Activated B cell treated with CpG ODN at 0.5 μM for 24 hours (primary cell): Measurements from ENCODE around the gene TUBB3. TPM values are rescaled to one million over a fixed set of nuclear protein-coding genes. Genes with fewer than 3 reads are reported as not detected.

Source experiments
- ATAC-seq: fragments of 200-7000 bp; cut with Tn5 transposase; one replicate; pipeline ENCODE4 v1.10.0; 2021; ENCODE audit warnings: low read depth, mild to moderate bottlenecking, moderate library complexity
- CTCF ChIA-PET: fragments of 350-600 bp; sonication (Branson Sonifier 250); formaldehyde crosslinking; loops from one replicate; lab custom pipeline; 2021; ENCODE audit warnings: antibody characterized with exemption; lab: Charles Lee
- POLR2A ChIA-PET: fragments of 350-600 bp; sonication (Branson Sonifier 250); formaldehyde crosslinking; loops from one replicate; lab custom pipeline; 2021; ENCODE audit warnings: antibody characterized with exemption; lab: Charles Lee
- DNase-seq: peaks from one replicate; pipeline ENCODE4 v3.0.0; 2022
- H3K27ac Mint-ChIP-seq: one replicate; pipeline ENCODE4 v1.8.0; 2020; ENCODE audit warnings: mixed read lengths
- H3K27me3 Mint-ChIP-seq: one replicate; pipeline ENCODE4 v1.8.0; 2021; ENCODE audit warnings: mixed read lengths
- H3K36me3 Mint-ChIP-seq: one replicate; pipeline ENCODE4 v1.8.0; 2021; ENCODE audit warnings: low read depth, mixed read lengths
- H3K4me1 Mint-ChIP-seq: one replicate; pipeline ENCODE4 v1.8.0; 2021; ENCODE audit warnings: mixed read lengths
- H3K4me3 Mint-ChIP-seq: one replicate; pipeline ENCODE4 v1.8.0; 2020; ENCODE audit warnings: mild to moderate bottlenecking, mixed read lengths
- H3K9me3 Mint-ChIP-seq: one replicate; pipeline ENCODE4 v1.8.0; 2020; ENCODE audit warnings: mixed read lengths
- CTCF ChIP-seq: fragments of 200-600 bp; IDR thresholded peaks from one replicate; pipeline ENCODE4 v1.8.0; 2022; ENCODE audit warnings: antibody characterized with exemption, mild to moderate bottlenecking
- intact Hi-C: fragments of 100-400 bp; cut with micrococcal nuclease; formaldehyde crosslinking; loops from one replicate; pipeline ENCODE4 v1.15.1; 2024
- total RNA-seq: library from RNA; stranded (reverse); gene quantifications from 2 replicates; pipeline ENCODE4 v1.2.3, GENCODE V29; 2022

Gene TUBB3
- total RNA-seq, 1 donor from 2014 or later, result 0.33 TPM

GRCh38 chr16:89949121-89949742 is 26.1 kb downstream of the TUBB3 start:
- POLR2A ChIA-PET, result interaction anchor here (0.6 to 3.4 kb wide), 3 partner anchors 76 to 1094 kb away, joined by 3 to 21 read pairs (median 4); partner anchors contain the start of gene TCF25

GRCh38 chr16:89949756-89950155 is 26.6 kb downstream of the TUBB3 start:
- no peak for TF ChIP-seq CTCF
- ATAC-seq (no peak), DNase-seq (no peak)
- H3K27ac Mint-ChIP-seq, result peak overlapping the region; percentile 70
- intact Hi-C loops, result loop anchor here (5.0 kb wide), 1 partner anchor 58 kb away; no protein-coding TSS in a partner anchor
- peak overlapping the region; percentile 81 for H3K4me3 Mint-ChIP-seq
- H3K36me3 Mint-ChIP-seq, result peaks cover 2% of the 10 kb centered on the region
- ChIA-PET POLR2A (interaction anchor here (0.7 to 3.4 kb wide), 5 partner anchors 23 to 86 kb away, joined by 3 to 21 read pairs (median 4); partner anchors contain the start of gene TCF25), CTCF (interaction anchor here (0.6 to 0.7 kb wide), 2 partner anchors 31 to 68 kb away, joined by 3 read pairs; partner anchors contain the start of gene MC1R)
- peaks cover 82% of the 10 kb centered on the region for H3K4me1 Mint-ChIP-seq
- H3K27me3 Mint-ChIP-seq, result peaks cover 4% of the 10 kb centered on the region
- H3K9me3 Mint-ChIP-seq, result no peaks in the 10 kb centered on the region

More at GRCh38 chr16:89949121-89949742, 26.1 kb downstream of the TUBB3 start:
- Mint-ChIP-seq H3K27ac (peak overlapping the region; percentile 70), H3K4me3 (peak overlapping the region; percentile 81), H3K36me3 (peaks cover 2% of the 10 kb centered on the region), H3K9me3 (no peaks in the 10 kb centered on the region), H3K27me3 (peaks cover 5% of the 10 kb centered on the region), H3K4me1 (peaks cover 79% of the 10 kb centered on the region)
- CTCF ChIA-PET, result interaction anchor here (0.6 kb wide), 1 partner anchor 68 kb away, joined by 3 read pairs; no protein-coding TSS in a partner anchor
- ATAC-seq (no peak), DNase-seq (no peak)
- intact Hi-C loops, result loop anchor here (5.0 kb wide), 1 partner anchor 58 kb away; no protein-coding TSS in a partner anchor
- TF ChIP-seq CTCF, result no peak

- Mint-ChIP-seq H3K27me3 (no peaks in the 10 kb centered on the region), H3K4me3 (peak overlapping the region; percentile 68), H3K27ac (no peak overlapping the region), H3K36me3 (peaks cover 7% of the 10 kb centered on the region), H3K9me3 (no peaks in the 10 kb centered on the region), H3K4me1 (peaks cover 86% of the 10 kb centered on the region)
- ChIA-PET CTCF (no interaction called here), POLR2A (no interaction called here)
- TF ChIP-seq CTCF, result no peak
- ATAC-seq, result no peak
- no peak for DNase-seq
- intact Hi-C loops, result no loop called here
Observed at GRCh38 chr16:89951509-89951908, 28.4 kb downstream of the TUBB3 start.

GRCh38 chr16:89952049-89952448 is 28.9 kb downstream of the TUBB3 start:
- Mint-ChIP-seq H3K4me1 (peaks cover 87% of the 10 kb centered on the region), H3K36me3 (peaks cover 12% of the 10 kb centered on the region), H3K9me3 (no peaks in the 10 kb centered on the region), H3K27me3 (no peaks in the 10 kb centered on the region), H3K27ac (no peak overlapping the region), H3K4me3 (no peak overlapping the region)
- DNase-seq (no peak), ATAC-seq (no peak)
- ChIA-PET POLR2A (no interaction called here), CTCF (no interaction called here)
- TF ChIP-seq CTCF, result no peak
- intact Hi-C loops, result no loop called here

- Mint-ChIP-seq H3K27me3 (no peaks in the 10 kb centered on the region), H3K36me3 (peaks cover 16% of the 10 kb centered on the region), H3K4me1 (peaks cover 87% of the 10 kb centered on the region), H3K4me3 (no peak overlapping the region), H3K9me3 (no peaks in the 10 kb centered on the region), H3K27ac (no peak overlapping the region)
- intact Hi-C loops, result no loop called here
- DNase-seq (no peak), ATAC-seq (no peak)
- CTCF ChIA-PET, result no interaction called here
- POLR2A ChIA-PET, result interaction anchor here (0.6 kb wide), 1 partner anchor 132 kb away, joined by 3 read pairs; no protein-coding TSS in a partner anchor
- TF ChIP-seq CTCF, result no peak
Observed at GRCh38 chr16:89952551-89952950, 29.4 kb downstream of the TUBB3 start.
